H1 (cell line): ENCODE data around the gene UTRN. TPM values are rescaled to one million over a fixed set of nuclear protein-coding genes. Genes with fewer than 3 reads are reported as not detected.

ENCODE experiments used
- CHD7 ChIP-seq: fragments of 300-600 bp; sonication (generic); IDR thresholded peaks from 2 replicates; pipeline ENCODE4 v1.7.1; 2012; ENCODE audit warnings: low read length, moderate library complexity, mild to moderate bottlenecking, inconsistent platforms; ENCODE audit not compliant: insufficient replicate concordance
- RFX5 ChIP-seq: IDR thresholded peaks from 2 replicates; pipeline ENCODE4 v1.6.1; 2011; ENCODE audit warnings: low read depth, low read length, improper control_type of control experiment, borderline replicate concordance
- polyA plus RNA-seq, 7 experiments: library from polyadenylated mRNA; depleted of rRNA in 3 of 7; stranded (reverse) in 5 of 7; unstranded in 2 of 7; fragments of >200 nt in 5 of 7; fragments of 200-250 nt in 2 of 7; gene quantifications; 1 replicate in 5 of 7; 2 replicates in 1 of 7; 4 replicates in 1 of 7; pipeline versions ENCODE4 v1.2.1 to v1.2.3, GENCODE V29; 2011 to 2013; ENCODE audit warnings: missing spikeins in 2 of 7, mixed read lengths in 2 of 7
- total RNA-seq: library from RNA; stranded (reverse); fragmentation: NEBNext Ultra II Directional; extraction: Animal tissue kit (Norgen Biotek cat#: 25700); gene quantifications from 2 replicates; pipeline ENCODE4 v1.2.1, GENCODE V29; 2021

Gene UTRN
- total and polyA plus RNA-seq, 2 of the 8 experiments (the other 6 are each of a cell fraction or from before 2014, with no cell fraction given), result 25.0 to 112 TPM

GRCh38 chr6:144298916-144299315 lies 13.8 kb downstream of the UTRN start (continued):
- TF ChIP-seq CHD7, result no peak
- no peak for TF ChIP-seq RFX5
